Left lung (tissue), 10 donors: ENCODE results near the gene DLG1. TPM values are rescaled to one million over a fixed set of nuclear protein-coding genes. Genes with fewer than 3 reads are reported as not detected.

Experiments used
- ATAC-seq: fragments of 200-7000 bp; cut with Tn5 transposase; one replicate; pipeline ENCODE4 v1.9.1; 2020; ENCODE audit warnings: moderate library complexity
- DNase-seq, 4 donors: peaks; one replicate each; pipeline ENCODE4 v3.0.0-alpha.2; 2013 to 2020
- H3K27ac ChIP-seq, 2 donors: fragments of 200-600 bp; sonication (generic) in 1 of 2; one replicate each; pipeline versions ENCODE4 v1.5.0 to v1.8.0; 2020 to 2021
- H3K27me3 ChIP-seq, 2 donors: fragments of 200-600 bp; sonication (generic) in 1 of 2; one replicate each; pipeline versions ENCODE4 v1.5.0 to v1.8.0; 2020 to 2021
- H3K36me3 ChIP-seq, 2 donors: fragments of 200-600 bp; sonication (generic) in 1 of 2; one replicate each; pipeline versions ENCODE4 v1.5.0 to v1.8.0; 2020 to 2021
- H3K4me1 ChIP-seq, 2 donors: fragments of 200-600 bp; one replicate each; pipeline ENCODE4 v1.8.0; 2021
- H3K4me3 ChIP-seq, 2 donors: fragments of 200-600 bp; sonication (generic) in 1 of 2; one replicate each; pipeline versions ENCODE4 v1.5.0 to v1.8.0; 2020 to 2021; ENCODE audit warnings: mild to moderate bottlenecking in 1 of 2
- H3K9me3 ChIP-seq, 2 donors: fragments of 200-600 bp; sonication (generic) in 1 of 2; one replicate each; pipeline versions ENCODE4 v1.5.0 to v1.8.0; 2020 to 2021
- intact Hi-C, 2 donors: fragments of 100-400 bp; cut with DNase I; formaldehyde crosslinking; loops; one replicate each; pipeline versions ENCODE4 v1.11.2 to v1.14.2; 2022
- polyA plus RNA-seq, 6 donors: library from polyadenylated mRNA; unstranded; fragments of 120-200 nt; gene quantifications; one replicate each; pipeline ENCODE4 v1.2.1, GENCODE V29; 2013; ENCODE audit not compliant: insufficient read length in 6 of 6
- total RNA-seq, 2 donors: library from RNA; stranded (reverse); fragmentation: NEBNext Ultra II Directional; extraction: Animal tissue kit (Norgen Biotek cat#: 25700); gene quantifications; one replicate each; pipeline ENCODE4 v1.2.1, GENCODE V29; 2021
- TF ChIP-seq, protein P1 (sequence below), 2 donors: fragments of 200-600 bp; sonication (generic) in 1 of 2; IDR thresholded peaks; one replicate each; pipeline versions ENCODE4 v1.5.0 to v1.8.0; 2021; ENCODE audit warnings: antibody characterized with exemption in 2 of 2
- donor health status: DM: no; HTN: yes; CAD: no.
- donor health status: DM: no; HTN: no; CAD: no.

The DLG1 gene
- total and polyA plus RNA-seq, 8 donors = 71.0 to 89.9 (median 83.2) TPM

DNA sequence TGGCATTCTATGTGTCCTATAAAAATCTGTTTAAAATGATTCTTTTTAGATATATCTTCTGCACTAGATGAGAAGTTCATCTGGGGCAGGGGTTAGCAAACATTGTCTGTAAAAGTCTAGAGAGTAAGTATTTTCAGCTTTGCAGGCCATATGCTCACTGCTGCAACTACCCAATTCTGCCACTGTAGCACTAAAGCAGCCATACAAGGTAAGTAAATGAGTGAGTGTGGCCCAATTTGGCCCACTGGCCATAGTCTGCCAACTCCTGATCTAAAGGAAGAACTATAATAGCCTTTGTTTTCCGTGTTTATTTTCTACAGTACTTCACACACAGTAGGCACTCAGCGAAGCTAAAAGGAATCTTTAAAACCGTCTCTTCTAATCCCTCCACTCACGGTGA is 42.3 kb downstream of the DLG1 start:
- intact Hi-C loops = loop anchor here in 1 of 2 donors (5.0 kb wide), 1 partner anchor 256 kb away; no protein-coding TSS in a partner anchor
- ATAC-seq = no peak
- TF ChIP-seq, protein P1, sequence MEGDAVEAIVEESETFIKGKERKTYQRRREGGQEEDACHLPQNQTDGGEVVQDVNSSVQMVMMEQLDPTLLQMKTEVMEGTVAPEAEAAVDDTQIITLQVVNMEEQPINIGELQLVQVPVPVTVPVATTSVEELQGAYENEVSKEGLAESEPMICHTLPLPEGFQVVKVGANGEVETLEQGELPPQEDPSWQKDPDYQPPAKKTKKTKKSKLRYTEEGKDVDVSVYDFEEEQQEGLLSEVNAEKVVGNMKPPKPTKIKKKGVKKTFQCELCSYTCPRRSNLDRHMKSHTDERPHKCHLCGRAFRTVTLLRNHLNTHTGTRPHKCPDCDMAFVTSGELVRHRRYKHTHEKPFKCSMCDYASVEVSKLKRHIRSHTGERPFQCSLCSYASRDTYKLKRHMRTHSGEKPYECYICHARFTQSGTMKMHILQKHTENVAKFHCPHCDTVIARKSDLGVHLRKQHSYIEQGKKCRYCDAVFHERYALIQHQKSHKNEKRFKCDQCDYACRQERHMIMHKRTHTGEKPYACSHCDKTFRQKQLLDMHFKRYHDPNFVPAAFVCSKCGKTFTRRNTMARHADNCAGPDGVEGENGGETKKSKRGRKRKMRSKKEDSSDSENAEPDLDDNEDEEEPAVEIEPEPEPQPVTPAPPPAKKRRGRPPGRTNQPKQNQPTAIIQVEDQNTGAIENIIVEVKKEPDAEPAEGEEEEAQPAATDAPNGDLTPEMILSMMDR (IDR thresholded peaks at IDR 0.05) = no peak

DNA sequence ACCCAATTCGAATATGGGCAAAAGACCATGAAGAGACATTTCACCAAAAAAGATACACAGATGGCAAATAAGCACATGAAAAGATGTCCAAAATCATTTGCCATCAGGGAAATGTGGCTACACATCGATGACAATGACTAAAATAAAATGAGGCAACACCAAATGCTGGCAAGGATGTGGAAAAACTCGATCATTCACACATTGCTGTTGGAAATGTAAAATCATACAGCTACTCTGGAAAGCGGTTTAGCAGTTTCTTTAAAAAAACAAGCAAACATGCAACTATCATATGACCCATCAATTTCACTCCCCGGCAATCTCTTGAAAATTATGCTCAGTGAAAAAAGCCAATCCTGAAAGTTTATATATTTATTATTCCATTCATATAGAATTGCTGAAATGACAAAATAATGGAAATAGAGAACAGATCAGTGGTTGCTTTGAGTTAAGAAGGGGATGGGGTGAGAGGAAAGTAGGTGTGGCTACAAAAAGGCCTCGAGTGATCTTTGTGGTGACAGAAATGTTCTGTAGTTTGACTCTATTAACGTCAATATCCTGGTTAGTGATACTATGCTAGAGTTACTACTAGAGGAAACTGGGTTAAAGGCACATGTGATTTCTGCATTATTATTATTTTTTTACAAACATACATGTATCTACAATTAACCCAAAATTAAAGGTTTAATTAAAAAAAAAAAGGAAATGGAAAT is 45.0 kb downstream of the DLG1 start:
- Histone ChIP-seq H3K27me3 (no peaks in the 10 kb centered on the region), H3K36me3 (peaks cover 0 to 4% of the 10 kb centered on the region in 2 donors), H3K27ac (no peak overlapping the region), H3K9me3 (peaks cover 7 to 19% of the 10 kb centered on the region in 2 donors), H3K4me3 (no peak overlapping the region), H3K4me1 (no peaks in the 10 kb centered on the region)
- intact Hi-C loops = no loop called here
- TF ChIP-seq, protein P1 (IDR thresholded peaks at IDR 0.05) = no peak
- no peak for DNase-seq
- no peak for ATAC-seq

More for the DNA sequence above, 42.3 kb downstream of the DLG1 start:
- Histone ChIP-seq H3K4me3 (no peak overlapping the region), H3K9me3 (no peaks in the 10 kb centered on the region), H3K4me1 (no peaks in the 10 kb centered on the region), H3K27ac (no peak overlapping the region), H3K36me3 (peaks cover 0 to 4% of the 10 kb centered on the region in 2 donors), H3K27me3 (no peaks in the 10 kb centered on the region)
- DNase-seq = no peak

DNA sequence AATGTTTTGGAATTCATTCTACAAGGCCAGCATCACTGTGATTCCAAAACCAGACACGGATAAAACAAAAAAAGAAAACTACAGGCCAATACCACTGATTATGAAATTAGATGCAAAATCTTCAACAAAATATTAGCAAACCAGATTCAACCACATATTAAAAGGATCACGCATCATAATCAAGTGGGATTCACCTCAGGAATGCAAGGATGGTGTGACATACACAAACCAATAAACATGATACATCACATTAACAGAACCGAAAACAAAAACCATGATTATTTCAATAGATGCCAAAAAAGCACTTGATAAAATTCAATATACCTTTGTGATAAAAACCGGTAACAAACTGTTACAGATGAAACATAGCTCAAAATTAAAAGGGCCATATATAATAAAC is 48.9 kb downstream of the DLG1 start:
- H3K4me3 ChIP-seq = no peak overlapping the region
- H3K36me3 ChIP-seq = peaks cover 0 to 8% of the 10 kb centered on the region in 2 donors
- H3K27ac ChIP-seq = no peak overlapping the region
- ATAC-seq (no peak), DNase-seq (no peak)
- TF ChIP-seq, protein P1 (IDR thresholded peaks at IDR 0.05) = no peak
- H3K4me1 ChIP-seq = no peaks in the 10 kb centered on the region
- intact Hi-C loops = no loop called here
- H3K27me3 ChIP-seq = no peaks in the 10 kb centered on the region
- peaks cover 7 to 41% of the 10 kb centered on the region in 2 donors for H3K9me3 ChIP-seq

DNA sequence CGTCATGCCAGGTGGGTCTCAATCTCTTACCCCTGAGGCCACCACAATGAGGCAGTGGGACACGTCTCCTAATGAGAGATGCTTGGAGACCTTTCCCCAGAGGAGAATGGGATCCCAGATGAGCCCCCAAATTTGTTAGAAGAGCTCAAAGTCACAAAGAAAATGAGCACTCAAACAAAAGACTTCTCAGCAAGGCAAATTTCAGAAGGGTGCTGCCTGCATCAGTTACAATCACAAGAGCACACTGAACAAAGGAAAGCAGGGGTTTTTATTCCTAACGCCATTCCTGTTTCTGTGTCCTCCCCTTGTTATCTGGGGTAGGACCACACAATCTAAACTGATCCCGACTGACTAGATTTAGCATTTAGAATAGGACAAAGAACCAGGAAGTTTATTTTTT is 50.1 kb downstream of the DLG1 start:
- H3K9me3 ChIP-seq = peaks cover 7 to 53% of the 10 kb centered on the region in 2 donors
- TF ChIP-seq, protein P1 (IDR thresholded peaks at IDR 0.05) = no peak
- ATAC-seq (no peak), DNase-seq (no peak)
- peaks cover 0 to 18% of the 10 kb centered on the region in 2 donors for H3K36me3 ChIP-seq
- H3K27me3 ChIP-seq = no peaks in the 10 kb centered on the region
- H3K4me1 ChIP-seq = no peaks in the 10 kb centered on the region
- H3K27ac ChIP-seq = no peak overlapping the region
- no peak overlapping the region for H3K4me3 ChIP-seq
- intact Hi-C loops = no loop called here

DNA sequence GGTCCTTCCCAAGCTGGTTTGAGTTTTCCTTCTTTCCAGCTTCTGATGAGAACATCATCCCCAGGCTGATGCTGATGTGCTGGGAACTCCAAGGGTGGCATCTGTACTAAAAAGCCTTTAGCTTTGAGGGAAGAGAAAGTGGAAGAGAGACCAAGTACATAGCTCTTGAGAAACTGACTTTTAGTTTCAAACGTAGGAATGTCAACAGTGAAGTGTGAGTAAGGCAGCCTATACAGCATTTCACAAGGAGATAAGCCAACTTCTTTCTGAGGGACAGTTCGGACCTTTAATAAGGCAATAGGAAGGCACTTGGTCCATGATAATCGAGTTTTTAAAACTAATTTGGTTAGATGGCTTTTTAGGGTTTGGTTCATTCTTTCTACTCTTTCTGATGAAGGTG is 53.7 kb downstream of the DLG1 start:
- ATAC-seq = no peak
- DNase-seq = no peak
- Histone ChIP-seq H3K27ac (no peak overlapping the region), H3K27me3 (no peaks in the 10 kb centered on the region), H3K4me1 (no peaks in the 10 kb centered on the region), H3K9me3 (peaks cover 4 to 79% of the 10 kb centered on the region in 2 donors), H3K4me3 (no peak overlapping the region), H3K36me3 (peaks cover 0 to 21% of the 10 kb centered on the region in 2 donors)
- intact Hi-C loops = no loop called here
- TF ChIP-seq, protein P1 (IDR thresholded peaks at IDR 0.05) = no peak
